Tibial artery (tissue), 4 donors: ENCODE measurements around the gene VPS54.

Experiments used
- DNase-seq, 2 donors: peaks; one replicate each; pipeline ENCODE4 v3.0.0-alpha.2; 2019
- H3K27ac ChIP-seq, 2 donors: fragments of 200-600 bp; sonication (generic) in 1 of 2; 1 replicate in 1 of 2; 2 replicates in 1 of 2; pipeline ENCODE4 v1.5.1; 2018 to 2019; ENCODE audit warnings: mild to moderate bottlenecking in 1 of 2
- H3K27me3 ChIP-seq, 2 donors: fragments of 200-600 bp; sonication (generic) in 1 of 2; one replicate each; pipeline versions ENCODE4 v1.5.1 to v1.6.0; 2016 to 2019
- H3K36me3 ChIP-seq, 3 donors: fragments of 200-600 bp; sonication (generic) in 2 of 3; one replicate each; pipeline ENCODE4 v1.5.1; 2016 to 2019; ENCODE audit warnings: mild to moderate bottlenecking in 2 of 3
- H3K4me1 ChIP-seq, 4 donors: fragments of 200-600 bp; sonication (generic) in 2 of 4; 1 replicate in 3 of 4; 2 replicates in 1 of 4; pipeline ENCODE4 v1.5.1; 2016 to 2019
- H3K4me3 ChIP-seq, 2 donors: fragments of 200-600 bp; sonication (generic) in 1 of 2; 1 replicate in 1 of 2; 2 replicates in 1 of 2; pipeline ENCODE4 v1.5.1; 2018 to 2019; ENCODE audit warnings: mild to moderate bottlenecking in 2 of 2
- H3K9me3 ChIP-seq, 3 donors: fragments of 200-600 bp; sonication (generic) in 1 of 3; one replicate each; pipeline ENCODE4 v1.5.1; 2016 to 2019
- intact Hi-C: fragments of 100-400 bp; cut with DNase I; formaldehyde crosslinking; loops from one replicate; pipeline ENCODE4 v1.15.0; 2023; ENCODE audit warnings: low total_unique reads
- TF ChIP-seq, protein P1 (sequence below), 2 experiments: fragments of 200-600 bp in 1 of 2; fragments of 450-650 bp in 1 of 2; IDR thresholded peaks; one replicate each; pipeline ENCODE4 v1.5.1; 2017 to 2019; ENCODE audit warnings: antibody characterized with exemption in 2 of 2, mild to moderate bottlenecking in 1 of 2, moderate library complexity in 1 of 2

The VPS54 gene

DNA sequence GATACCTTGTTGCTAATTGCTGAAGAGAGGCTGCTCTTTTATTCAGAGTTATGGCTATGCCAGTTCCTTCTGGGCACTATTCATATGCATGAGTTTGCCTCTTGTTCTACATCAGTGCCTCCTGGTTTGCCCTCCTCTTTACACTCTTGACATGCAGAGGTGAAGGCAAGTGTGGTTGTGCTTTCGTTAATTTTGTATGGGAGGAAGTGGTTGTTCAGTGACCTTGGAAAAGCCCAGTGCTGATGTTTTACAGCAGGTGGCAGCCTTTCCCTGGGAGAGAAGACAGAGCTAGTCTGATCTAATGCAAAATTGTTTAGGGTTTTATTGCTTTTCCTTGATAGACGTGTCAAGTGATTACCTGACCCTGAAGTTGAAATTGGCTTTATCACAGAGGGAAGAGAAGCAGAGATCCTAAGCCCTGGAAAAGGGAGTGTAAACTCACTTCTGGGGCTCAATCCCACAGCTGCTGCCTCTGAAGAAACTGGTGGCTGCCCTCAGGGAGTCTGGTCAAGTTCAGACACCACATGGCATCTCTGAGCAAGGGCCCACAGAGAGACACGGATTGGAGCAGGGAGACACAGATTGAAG, 30.5 kb upstream of the VPS54 start:
- H3K27me3 ChIP-seq: no peaks in the 10 kb centered on the region
- H3K4me1 ChIP-seq: peaks cover 0 to 3% (median 2%) of the 10 kb centered on the region in 4 donors
- no peaks in the 10 kb centered on the region for H3K36me3 ChIP-seq
- TF ChIP-seq, protein P1, sequence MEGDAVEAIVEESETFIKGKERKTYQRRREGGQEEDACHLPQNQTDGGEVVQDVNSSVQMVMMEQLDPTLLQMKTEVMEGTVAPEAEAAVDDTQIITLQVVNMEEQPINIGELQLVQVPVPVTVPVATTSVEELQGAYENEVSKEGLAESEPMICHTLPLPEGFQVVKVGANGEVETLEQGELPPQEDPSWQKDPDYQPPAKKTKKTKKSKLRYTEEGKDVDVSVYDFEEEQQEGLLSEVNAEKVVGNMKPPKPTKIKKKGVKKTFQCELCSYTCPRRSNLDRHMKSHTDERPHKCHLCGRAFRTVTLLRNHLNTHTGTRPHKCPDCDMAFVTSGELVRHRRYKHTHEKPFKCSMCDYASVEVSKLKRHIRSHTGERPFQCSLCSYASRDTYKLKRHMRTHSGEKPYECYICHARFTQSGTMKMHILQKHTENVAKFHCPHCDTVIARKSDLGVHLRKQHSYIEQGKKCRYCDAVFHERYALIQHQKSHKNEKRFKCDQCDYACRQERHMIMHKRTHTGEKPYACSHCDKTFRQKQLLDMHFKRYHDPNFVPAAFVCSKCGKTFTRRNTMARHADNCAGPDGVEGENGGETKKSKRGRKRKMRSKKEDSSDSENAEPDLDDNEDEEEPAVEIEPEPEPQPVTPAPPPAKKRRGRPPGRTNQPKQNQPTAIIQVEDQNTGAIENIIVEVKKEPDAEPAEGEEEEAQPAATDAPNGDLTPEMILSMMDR (IDR thresholded peaks at IDR 0.05): peak; percentile 79 to 86
- H3K27ac ChIP-seq: no peak overlapping the region
- intact Hi-C loops: loop anchor here (5.0 to 10.0 kb wide), 4 partner anchors 263 to 835 kb away; no protein-coding TSS in a partner anchor
- peak; percentile 58 to 72 for DNase-seq
- no peaks in the 10 kb centered on the region for H3K9me3 ChIP-seq
- H3K4me3 ChIP-seq: no peak overlapping the region

DNA sequence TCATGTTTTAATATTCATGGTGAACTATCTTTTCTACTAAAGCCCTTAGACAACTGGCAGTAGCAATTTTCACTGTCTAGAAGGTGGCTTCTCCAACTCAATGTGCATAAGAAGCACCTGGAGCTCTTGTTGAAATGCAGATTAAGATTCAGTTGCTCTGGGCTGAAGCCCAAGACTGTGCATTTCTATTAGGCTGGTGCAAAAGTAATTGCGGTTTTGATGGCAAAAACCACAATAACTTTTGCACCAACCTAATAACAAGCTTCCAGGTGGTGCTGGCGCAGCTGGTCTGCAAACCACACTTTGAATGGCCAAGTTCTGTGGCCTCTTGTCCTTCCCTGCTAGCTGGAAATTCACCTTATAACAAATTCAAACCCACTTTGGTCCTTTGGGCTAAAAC, 26.7 kb upstream of the VPS54 start:
- H3K4me1 ChIP-seq: peaks cover 0 to 3% (median 2%) of the 10 kb centered on the region in 4 donors
- H3K9me3 ChIP-seq: no peaks in the 10 kb centered on the region
- no peaks in the 10 kb centered on the region for H3K27me3 ChIP-seq
- H3K27ac ChIP-seq: no peak overlapping the region
- no peak overlapping the region for H3K4me3 ChIP-seq
- intact Hi-C loops: loop anchor here (10.0 kb wide), 1 partner anchor 439 kb away; no protein-coding TSS in a partner anchor
- H3K36me3 ChIP-seq: no peaks in the 10 kb centered on the region
- TF ChIP-seq, protein P1 (IDR thresholded peaks at IDR 0.05): no peak
- DNase-seq: no peak

DNA sequence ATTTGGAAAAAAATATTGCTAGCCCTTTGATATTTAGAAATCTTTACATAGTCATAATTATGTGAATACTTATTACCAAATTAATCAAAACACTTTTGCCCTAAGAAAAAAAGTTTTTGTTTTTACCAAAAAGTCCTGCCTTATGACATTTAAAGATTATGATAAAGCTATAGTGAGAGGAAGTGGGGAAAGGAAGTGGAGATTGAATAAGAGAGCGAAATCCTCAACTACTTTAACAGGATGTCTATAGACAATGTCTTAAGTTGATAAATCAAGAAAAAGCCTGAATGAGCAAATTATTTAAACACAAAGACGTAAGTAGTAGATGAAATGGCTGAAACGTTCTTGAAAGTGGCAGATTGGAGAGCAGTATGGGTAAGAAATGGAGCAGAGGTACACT, 20.9 kb upstream of the VPS54 start:
- H3K27ac ChIP-seq: no peak overlapping the region
- H3K4me1 ChIP-seq: no peaks in the 10 kb centered on the region
- no peak for DNase-seq
- no peaks in the 10 kb centered on the region for H3K9me3 ChIP-seq
- no peaks in the 10 kb centered on the region for H3K36me3 ChIP-seq
- H3K4me3 ChIP-seq: no peak overlapping the region
- TF ChIP-seq, protein P1 (IDR thresholded peaks at IDR 0.05): no peak
- no peaks in the 10 kb centered on the region for H3K27me3 ChIP-seq
- intact Hi-C loops: loop anchor here (10.0 kb wide), 1 partner anchor 445 kb away; no protein-coding TSS in a partner anchor

DNA sequence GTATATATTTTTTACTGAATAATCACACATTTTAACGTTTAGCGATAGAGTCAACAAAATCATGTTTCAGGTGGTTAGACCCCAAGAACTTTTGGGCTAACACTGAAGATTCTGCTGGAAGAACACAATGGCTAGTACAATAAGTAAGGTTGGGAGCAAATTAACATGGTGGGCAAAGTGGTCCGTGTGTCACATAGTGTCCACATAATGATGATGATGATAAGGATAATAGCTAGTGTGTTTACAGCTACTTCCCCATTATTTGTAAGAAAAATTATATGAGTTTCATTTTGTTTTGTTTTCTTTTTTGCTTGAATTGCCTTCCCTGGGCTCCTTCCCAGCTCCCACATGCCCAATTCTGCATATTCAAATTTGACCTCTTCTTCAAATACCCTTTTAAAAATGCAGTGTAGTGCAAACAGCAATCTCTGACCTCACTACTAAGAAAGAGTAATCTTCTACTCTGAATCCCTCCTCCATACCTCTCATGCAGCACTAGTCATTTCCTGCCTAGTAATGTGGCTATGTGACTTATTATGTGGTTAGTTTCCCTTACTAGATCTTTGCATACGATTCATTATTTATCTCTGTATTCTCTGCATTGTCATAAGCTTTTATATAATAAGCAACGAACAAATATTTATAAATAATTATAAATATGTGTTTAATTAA, 16.9 kb upstream of the VPS54 start:
- Histone ChIP-seq H3K4me1 (no peaks in the 10 kb centered on the region), H3K36me3 (no peaks in the 10 kb centered on the region), H3K27ac (no peak overlapping the region), H3K27me3 (no peaks in the 10 kb centered on the region), H3K4me3 (no peak overlapping the region), H3K9me3 (no peaks in the 10 kb centered on the region)
- intact Hi-C loops: no loop called here
- TF ChIP-seq, protein P1 (IDR thresholded peaks at IDR 0.05): no peak
- DNase-seq: no peak

DNA sequence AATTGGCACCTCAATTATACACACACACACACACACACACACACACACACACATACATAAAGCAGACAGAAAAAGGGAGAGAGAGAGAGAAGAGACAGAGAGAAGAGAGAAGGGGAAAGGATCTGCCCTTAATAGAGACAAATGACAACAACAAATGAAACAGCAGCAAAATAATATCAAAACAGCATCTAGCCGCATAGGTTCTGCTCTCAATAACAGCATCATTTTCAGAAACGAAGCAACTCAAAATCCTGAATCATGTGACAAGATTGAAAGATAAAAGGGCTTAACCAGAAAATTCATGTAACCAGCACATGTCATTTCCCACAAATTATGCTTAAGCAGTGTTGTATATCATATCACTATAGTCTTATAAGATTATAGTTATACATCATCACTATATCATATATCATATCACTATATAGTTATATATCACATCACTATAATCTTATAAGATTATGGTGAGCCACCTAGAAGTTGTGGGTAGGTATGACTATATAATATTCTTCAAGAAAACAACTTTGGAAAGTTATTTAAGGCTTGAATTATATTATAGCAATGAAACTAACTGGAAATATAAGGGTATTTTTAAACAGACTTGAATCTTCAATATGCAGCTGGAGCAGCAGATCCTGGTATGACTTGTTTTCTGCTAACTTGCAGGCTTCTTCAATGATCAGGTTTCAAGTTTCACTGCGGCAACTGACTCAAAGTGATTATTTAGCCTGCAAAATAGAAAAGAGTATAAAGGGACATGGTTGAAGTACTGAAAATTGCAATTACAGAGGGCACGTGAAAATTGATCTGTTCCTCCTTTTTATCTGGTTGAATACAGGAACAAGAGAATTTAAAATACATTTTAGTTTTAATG, 16.1 kb upstream of the VPS54 start:
- Histone ChIP-seq H3K4me3 (no peak overlapping the region), H3K27ac (no peak overlapping the region), H3K27me3 (no peaks in the 10 kb centered on the region), H3K36me3 (no peaks in the 10 kb centered on the region), H3K4me1 (no peaks in the 10 kb centered on the region), H3K9me3 (no peaks in the 10 kb centered on the region)
- intact Hi-C loops: no loop called here
- TF ChIP-seq, protein P1 (IDR thresholded peaks at IDR 0.05): no peak
- no peak for DNase-seq
